Kidney tubule cell (primary cell): ENCODE data around the gene LGR6.
A peak's percentile ranks its signal among the peaks of the same experiment; 100 is the strongest.
"Not testable (repeated sequence)": the region's sequence is repeated elsewhere in the genome, so short reads cannot be mapped to it uniquely, and the experiment has no call there.

Experiments
- DNase-seq: peaks from one replicate; pipeline ENCODE4 v3.0.0-alpha.2; 2018; ENCODE audit warnings: low spot score

LGR6 gene

GRCh38 chr1:202179828-202180750, 13.5 kb upstream of the LGR6 start:
- DNase-seq = no peak

- DNase-seq = not testable (repeated sequence)
These were observed 12.9 kb upstream of the LGR6 start for GRCh38 chr1:202180751-202181139.

GRCh38 chr1:202181586-202181985, 12.0 kb upstream of the LGR6 start:
- no peak for DNase-seq

- DNase-seq = no peak
These were observed 11.3 kb upstream of the LGR6 start for GRCh38 chr1:202182040-202182877.

GRCh38 chr1:202184750-202185460, 8.7 kb upstream of the LGR6 start:
- peak; percentile 88 for DNase-seq

- no peak for DNase-seq
These were observed 7.3 kb upstream of the LGR6 start for GRCh38 chr1:202186327-202186726.

- DNase-seq = no peak
These were observed 6.4 kb upstream of the LGR6 start for GRCh38 chr1:202187041-202187671.

GRCh38 chr1:202187697-202188407, 5.7 kb upstream of the LGR6 start:
- no peak for DNase-seq

GRCh38 chr1:202189001-202189790, 4.4 kb upstream of the LGR6 start:
- peak; percentile 64 for DNase-seq

GRCh38 chr1:202189918-202190715, 3.5 kb upstream of the LGR6 start:
- peak; percentile 67 for DNase-seq

GRCh38 chr1:202191391-202191790, 2.2 kb upstream of the LGR6 start:
- not testable (repeated sequence) for DNase-seq

GRCh38 chr1:202192770-202193613, 607 bp upstream of the LGR6 start:
- DNase-seq = peak; percentile 57

GRCh38 chr1:202194328-202194648, 689 bp downstream of the LGR6 start:
- DNase-seq = no peak

- no peak for DNase-seq
These were observed 4.2 kb downstream of the LGR6 start for GRCh38 chr1:202197653-202198365.

GRCh38 chr1:202198366-202198724, 4.7 kb downstream of the LGR6 start:
- no peak for DNase-seq

- no peak for DNase-seq
These were observed 5.7 kb downstream of the LGR6 start for GRCh38 chr1:202199040-202199889.

GRCh38 chr1:202200112-202200548, 6.5 kb downstream of the LGR6 start:
- peak; percentile 71 for DNase-seq
